Measurements from ENCODE around the gene ACADVL.

DNA sequence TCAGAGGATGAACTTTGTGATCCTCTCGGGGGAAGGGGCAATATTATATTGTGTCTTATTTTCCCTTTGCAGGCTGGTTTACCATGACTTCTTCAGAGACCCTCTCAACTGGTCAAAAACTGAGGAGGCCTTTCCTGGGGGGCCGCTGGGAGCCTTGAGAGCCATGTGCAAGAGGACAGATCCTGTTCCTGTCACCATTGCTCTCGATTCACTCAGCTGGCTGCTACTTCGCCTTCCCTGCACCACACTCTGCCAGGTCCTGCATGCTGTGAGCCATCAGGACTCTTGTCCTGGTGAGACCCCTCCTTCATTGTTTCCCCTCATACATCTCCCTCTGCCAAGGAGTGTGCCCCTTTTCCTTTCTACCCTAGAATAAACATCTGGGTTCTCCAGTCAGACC lies 34.8 kb downstream of the ACADVL start:
- TF ChIP-seq, protein P1, sequence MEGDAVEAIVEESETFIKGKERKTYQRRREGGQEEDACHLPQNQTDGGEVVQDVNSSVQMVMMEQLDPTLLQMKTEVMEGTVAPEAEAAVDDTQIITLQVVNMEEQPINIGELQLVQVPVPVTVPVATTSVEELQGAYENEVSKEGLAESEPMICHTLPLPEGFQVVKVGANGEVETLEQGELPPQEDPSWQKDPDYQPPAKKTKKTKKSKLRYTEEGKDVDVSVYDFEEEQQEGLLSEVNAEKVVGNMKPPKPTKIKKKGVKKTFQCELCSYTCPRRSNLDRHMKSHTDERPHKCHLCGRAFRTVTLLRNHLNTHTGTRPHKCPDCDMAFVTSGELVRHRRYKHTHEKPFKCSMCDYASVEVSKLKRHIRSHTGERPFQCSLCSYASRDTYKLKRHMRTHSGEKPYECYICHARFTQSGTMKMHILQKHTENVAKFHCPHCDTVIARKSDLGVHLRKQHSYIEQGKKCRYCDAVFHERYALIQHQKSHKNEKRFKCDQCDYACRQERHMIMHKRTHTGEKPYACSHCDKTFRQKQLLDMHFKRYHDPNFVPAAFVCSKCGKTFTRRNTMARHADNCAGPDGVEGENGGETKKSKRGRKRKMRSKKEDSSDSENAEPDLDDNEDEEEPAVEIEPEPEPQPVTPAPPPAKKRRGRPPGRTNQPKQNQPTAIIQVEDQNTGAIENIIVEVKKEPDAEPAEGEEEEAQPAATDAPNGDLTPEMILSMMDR (IDR thresholded peaks at IDR 0.05), result no peak
- TF ChIP-seq EZH2 (IDR thresholded peaks at IDR 0.05; ENCODE audit: borderline replicate concordance, insufficient read depth, low read depth, low read length, poor library complexity, severe bottlenecking), result no peak

All from B cell (primary cell).